Measurements from ENCODE around the gene ABRACL. TPM values are rescaled to one million over a fixed set of nuclear protein-coding genes. Genes with fewer than 3 reads are reported as not detected.

Gene ABRACL
- total RNA-seq, 4 donors from 2014 or later = 3.2 to 31.6 (median 14.3) TPM

DNA sequence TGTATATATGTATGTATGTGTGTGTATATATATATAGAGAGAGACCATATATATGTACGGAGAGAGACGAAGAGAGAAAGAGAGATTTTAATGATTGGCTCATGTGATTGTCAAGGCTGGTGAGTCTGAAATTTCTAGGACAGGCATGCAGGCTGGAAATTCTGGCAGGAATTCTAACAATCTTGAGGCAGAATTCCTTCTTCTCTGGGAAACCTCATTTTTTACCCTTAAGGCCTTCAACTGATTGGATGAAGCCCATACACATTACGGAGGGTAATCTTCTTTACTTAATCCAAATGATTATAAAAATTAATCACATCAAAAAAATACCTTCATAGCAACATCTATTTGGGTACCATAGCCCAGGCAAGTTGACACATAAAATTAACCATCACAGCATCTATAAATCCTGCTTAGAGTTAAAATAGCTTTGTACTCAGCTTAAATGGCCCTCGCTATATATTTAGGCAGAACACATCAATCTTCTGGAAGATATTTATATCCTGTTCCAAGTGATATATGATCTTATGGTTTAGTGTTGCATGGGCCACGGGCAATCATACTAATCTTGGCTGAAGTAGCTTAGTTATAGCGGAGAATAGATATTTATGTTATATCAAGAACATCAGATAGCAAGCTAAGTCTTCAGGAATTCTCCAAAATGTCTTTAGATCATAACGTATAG lies 36.6 kb downstream of the ABRACL start:
- TF ChIP-seq, protein P1, sequence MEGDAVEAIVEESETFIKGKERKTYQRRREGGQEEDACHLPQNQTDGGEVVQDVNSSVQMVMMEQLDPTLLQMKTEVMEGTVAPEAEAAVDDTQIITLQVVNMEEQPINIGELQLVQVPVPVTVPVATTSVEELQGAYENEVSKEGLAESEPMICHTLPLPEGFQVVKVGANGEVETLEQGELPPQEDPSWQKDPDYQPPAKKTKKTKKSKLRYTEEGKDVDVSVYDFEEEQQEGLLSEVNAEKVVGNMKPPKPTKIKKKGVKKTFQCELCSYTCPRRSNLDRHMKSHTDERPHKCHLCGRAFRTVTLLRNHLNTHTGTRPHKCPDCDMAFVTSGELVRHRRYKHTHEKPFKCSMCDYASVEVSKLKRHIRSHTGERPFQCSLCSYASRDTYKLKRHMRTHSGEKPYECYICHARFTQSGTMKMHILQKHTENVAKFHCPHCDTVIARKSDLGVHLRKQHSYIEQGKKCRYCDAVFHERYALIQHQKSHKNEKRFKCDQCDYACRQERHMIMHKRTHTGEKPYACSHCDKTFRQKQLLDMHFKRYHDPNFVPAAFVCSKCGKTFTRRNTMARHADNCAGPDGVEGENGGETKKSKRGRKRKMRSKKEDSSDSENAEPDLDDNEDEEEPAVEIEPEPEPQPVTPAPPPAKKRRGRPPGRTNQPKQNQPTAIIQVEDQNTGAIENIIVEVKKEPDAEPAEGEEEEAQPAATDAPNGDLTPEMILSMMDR (IDR thresholded peaks at IDR 0.05; ENCODE audit: low read depth) = no peak

DNA sequence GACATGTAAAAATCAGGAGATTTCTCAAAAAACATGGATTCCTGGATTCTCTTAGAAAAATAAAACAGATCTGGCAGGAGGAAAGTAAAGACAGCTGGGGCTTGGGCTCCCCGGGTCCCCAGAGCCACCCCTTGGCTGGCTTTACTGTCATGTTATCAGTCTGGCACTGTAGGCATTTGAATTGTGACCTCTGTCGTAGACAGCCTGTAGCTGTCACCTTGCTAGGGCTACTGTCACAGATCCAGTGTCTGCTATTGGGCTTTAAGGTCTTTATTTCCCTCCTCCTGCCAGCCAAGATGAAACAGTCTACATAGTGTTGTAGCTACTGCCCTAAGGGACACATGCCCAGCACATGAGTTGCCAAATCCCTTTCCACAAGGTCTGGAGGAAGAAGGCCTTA lies 37.5 kb downstream of the ABRACL start:
- TF ChIP-seq, protein P1 (IDR thresholded peaks at IDR 0.05; ENCODE audit: low read depth) = no peak

DNA sequence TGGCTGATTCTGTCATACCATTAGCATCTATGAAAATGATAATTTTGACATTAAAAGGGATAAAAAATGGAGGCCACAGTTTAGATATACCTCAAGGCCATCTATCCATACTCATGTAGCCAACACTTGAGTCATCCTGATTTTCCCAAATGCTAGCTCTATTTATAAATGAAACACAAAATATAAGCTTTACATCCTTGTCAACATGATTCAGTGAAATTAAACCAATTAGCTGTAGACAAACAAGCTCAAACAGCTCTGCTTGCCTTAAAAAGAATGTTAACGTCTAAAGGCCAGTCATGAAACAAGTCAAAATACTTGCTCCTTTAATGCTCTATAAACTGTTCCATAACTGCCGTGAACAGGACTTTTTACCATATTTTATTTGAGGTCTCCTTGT lies 40.3 kb downstream of the ABRACL start:
- TF ChIP-seq, protein P1 (IDR thresholded peaks at IDR 0.05; ENCODE audit: low read depth) = no peak

GRCh38 chr6:139073118-139073517 lies 44.6 kb downstream of the ABRACL start:
- TF ChIP-seq, protein P1 (IDR thresholded peaks at IDR 0.05; ENCODE audit: low read depth) = no peak

DNA sequence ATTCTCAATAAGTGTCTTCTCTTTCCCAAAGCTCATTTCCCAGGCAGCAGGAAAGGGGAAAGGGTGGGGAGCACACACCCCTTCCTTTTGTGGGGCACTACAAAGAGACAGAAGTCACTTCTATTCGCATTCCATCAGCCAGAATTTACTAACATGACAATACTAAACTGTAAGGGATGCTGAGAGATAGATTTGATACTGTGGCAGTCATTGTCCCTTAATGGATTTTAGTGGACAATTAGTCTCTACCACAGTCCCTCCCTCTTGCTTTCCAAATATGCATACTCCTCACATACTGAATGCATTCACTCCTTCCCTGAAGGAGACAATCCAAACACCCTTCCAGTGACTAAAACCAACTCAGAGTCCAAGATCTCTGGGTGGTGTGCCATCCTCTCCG lies 50.5 kb downstream of the ABRACL start:
- TF ChIP-seq, protein P1 (IDR thresholded peaks at IDR 0.05; ENCODE audit: low read depth) = no peak

GRCh38 chr6:139080255-139080920 lies 51.8 kb downstream of the ABRACL start:
- TF ChIP-seq, protein P1 (IDR thresholded peaks at IDR 0.05; ENCODE audit: low read depth) = no peak

DNA sequence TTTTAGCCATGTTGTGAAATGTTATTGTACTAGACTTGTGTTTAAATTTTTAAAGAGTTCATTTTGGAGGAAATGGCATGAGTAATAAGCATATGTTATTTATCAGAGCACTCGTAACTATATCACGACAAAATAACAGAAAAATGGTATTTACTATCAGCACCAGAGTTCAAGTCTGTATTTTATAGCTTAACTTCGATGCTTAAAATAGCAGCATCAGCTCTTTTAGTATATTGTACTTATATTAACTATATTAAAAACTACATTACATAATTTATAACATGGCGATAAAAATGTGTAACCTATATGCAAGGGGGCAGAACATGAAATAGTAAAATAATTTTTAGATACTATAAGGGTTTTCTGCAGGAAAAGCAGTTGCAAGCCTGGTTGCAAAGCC lies 52.9 kb downstream of the ABRACL start:
- TF ChIP-seq, protein P1 (IDR thresholded peaks at IDR 0.05; ENCODE audit: low read depth) = no peak
